Gastrocnemius medialis (tissue), 4 donors: ENCODE measurements around the gene CXCL8.

Experiments used
- CTCF ChIP-seq, 5 experiments: fragments of 450-650 bp in 3 of 5; fragments of 200-600 bp in 2 of 5; sonication (generic) in 2 of 5; IDR thresholded peaks in 4 of 5; conservative IDR thresholded peaks in 1 of 5; 1 replicate in 4 of 5; 2 replicates in 1 of 5; pipeline ENCODE4 v1.5.1; 2016 to 2019; ENCODE audit warnings: antibody characterized with exemption in 5 of 5, mild to moderate bottlenecking in 3 of 5, moderate library complexity in 3 of 5
- POLR2A ChIP-seq, 2 donors: fragments of 450-650 bp; IDR thresholded peaks; one replicate each; pipeline ENCODE4 v1.6.1; 2017; ENCODE audit warnings: antibody characterized with exemption in 2 of 2, mild to moderate bottlenecking in 2 of 2, moderate library complexity in 2 of 2

- TF ChIP-seq CTCF (IDR thresholded peaks at IDR 0.05 in 4 of 5, conservative IDR thresholded peaks at IDR 0.05 in 1 of 5) (no peak), POLR2A (IDR thresholded peaks at IDR 0.05) (no peak)
Observed at GRCh38 chr4:73750730-73751129, 10.4 kb downstream of the CXCL8 start.
